HG03139 (cell line): Measurements from ENCODE around the gene ANKRD35.
A peak's percentile ranks its signal among the peaks of the same experiment; 100 is the strongest.

ENCODE experiments used
- ATAC-seq: cut with Tn5 transposase; IDR thresholded peaks from one replicate; pipeline ENCODE4 v1.9.1; 2021; ENCODE audit not compliant: unreplicated experiment

Gene ANKRD35

DNA sequence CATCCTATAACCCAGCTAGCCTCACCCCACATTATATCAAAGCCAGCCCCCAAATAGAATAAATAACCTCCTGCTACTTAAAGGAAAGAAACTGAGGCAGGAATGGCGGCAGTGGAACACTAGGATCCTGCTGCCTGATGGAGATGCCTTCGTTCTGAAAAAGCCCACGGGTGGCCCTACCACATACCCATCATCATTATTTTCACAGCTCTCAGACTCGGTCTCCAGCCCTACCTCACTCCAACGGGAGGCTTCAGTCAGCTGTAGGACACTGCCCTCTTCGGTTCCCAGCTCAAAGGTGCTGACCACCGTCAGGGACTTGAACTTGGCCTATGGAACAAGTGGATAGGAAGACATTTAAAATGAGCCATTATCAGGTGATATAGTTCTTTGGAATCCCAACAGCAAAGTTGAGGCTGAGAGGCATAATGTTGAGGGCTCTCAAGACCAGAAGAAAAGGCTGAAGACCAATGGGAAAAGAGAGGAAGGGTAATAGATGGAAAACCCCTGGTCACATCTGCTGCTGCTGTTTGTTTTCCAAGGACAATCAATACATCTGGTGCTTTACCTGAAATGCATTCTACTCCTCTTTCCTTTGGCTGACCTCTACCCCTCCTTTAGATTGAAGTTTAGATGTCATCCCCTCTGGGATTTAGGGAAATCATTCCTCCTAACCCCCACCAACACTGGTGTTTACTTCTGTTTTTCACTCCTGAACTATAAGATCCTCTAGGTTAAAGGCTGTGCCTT, 7.8 kb upstream of the ANKRD35 start:
- no peak for ATAC-seq

DNA sequence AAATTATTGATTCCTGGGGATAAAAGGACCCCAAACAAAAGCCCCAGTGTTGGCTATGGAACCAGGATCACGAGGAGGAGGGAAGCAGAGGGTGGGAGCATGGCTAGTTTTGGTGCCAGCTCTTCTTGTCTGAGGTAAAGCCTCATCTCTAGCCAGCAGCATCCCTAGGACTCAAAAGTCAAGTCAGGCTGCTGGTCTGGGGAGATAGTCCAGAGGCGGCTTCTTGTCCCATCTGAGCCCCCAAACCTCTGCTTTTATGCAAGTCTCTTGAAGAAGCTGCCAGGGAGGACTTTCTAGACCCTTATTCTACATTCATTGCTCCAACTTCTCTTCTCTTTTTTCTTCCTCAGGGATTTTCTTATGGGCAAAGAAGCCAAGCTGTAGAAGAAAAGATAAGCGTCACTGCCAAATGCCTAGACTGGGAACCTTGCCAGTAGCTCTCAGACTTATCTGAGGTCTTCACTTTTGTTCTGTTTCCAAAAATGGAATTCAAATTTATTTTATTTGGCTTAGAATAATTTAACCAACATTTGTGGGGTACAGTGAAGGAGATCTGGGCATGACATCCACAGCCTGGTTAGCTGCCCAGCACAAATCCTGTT, 6.9 kb upstream of the ANKRD35 start:
- ATAC-seq, result no peak

DNA sequence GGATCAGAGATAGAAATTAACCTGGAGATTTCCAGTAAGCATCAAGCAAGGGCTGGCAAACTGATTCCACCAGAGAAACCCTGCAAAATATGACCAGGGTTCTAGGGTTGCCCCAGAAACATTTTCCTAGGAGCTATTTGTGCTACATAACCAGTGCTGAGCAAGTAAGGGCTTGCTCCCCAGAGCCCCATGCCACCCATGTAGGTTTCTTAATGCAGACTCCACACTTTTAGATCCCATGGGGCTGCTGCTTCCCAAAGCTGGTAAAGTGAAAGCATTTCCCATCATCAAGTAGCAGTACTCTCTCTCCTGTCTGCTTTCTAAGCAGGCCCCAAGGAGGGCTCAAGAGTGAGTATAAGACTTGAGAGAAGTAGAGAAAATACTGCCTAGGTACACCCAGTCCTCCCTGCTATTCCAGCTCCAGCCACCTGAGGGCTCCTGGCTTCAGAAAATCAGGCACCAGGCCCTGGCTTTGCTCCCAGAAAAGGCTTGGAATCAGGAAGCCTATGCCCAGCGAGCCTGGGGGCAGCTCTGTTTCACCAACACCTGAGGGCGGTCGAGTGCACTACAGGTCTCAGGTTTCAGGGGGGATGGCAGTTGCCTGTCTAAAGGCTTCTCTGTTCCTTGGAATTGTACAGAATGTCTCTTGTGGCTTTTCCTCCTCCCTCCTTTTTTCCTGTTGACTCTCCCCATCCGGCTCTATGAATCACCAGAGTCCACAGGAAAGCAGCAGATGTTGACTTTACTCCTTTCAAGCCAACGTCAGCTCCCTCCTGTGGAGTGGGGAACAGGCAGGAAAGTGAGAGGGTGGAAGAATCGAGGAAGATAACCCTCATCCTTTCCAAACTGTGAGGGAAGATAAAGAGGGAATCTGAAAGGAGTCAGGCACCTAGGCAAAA, 6.2 kb upstream of the ANKRD35 start:
- no peak for ATAC-seq

DNA sequence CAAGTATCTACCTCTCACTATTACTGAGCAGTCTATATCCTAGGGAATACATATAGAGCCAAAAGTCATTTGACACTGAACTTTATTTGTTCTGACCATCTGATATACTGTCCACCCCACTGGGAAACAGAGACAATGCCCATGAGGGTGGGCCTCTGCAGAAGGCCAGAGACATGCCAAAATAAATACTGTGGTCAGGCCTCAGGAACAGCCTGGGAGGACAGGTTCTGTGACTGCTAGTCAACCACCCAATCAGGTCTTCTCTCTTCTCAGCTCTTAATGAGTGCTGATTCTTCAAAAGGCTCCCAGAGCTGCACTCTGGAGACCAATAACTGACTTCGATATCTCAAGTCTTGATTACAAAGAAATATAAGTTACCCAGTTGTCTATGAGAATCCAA, 5.5 kb upstream of the ANKRD35 start:
- ATAC-seq, result no peak

DNA sequence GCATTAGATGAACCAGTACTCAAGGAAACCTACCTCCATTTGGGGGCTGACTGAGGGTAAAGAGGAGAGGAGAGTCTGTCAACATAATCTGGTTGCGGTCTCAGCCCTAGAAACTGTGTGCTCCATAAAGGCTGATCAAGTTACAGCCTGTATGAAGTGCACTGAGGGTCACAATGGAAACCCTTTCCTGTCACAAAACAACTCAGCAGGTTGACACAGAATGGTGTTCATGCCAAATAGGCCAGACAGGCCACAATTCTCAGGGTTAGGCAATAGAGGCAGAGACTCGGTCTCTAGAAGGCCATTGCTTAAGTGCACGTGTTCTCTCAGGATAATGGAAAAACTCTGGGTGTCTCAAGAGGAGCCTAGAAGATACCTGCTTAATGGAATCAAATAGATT, 4.1 kb upstream of the ANKRD35 start:
- no peak for ATAC-seq

DNA sequence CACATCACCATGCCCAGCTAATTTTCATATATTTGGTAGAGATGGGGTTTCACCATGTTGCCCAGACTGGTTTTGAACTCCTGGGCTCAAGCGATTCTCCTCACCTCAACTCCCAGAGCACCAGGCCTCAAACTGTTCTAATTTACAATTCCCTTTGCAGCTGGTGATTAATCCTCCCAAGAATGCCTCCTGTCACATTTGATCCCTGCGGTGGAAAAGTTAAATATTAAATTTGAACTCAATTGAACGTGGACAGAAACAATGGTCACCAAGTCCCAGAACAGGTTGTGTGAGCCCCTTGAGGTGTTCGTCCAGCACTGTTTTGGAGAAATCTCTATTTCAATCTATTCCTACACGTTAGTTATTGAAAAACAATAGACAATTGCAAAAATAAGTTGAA, 2.0 kb upstream of the ANKRD35 start:
- no peak for ATAC-seq

DNA sequence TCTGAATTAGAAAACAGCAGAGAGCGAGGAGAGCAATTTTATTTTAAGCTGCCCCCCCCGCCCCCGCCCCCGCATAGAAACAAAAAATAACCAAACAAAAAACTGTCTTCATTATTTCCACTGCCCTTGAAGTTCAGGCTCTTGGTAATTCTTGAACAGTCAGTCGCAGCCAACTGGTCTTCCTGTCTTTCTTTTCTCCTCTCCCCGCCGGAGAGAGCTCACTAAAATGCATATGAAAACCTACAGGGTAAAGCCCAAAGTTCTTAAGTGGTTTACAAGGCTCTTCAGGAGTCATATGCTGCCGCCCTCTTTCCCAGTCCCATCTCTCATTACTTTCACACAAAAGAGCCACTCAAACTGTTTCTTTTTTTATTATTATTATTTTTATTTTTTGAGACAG, 1.1 kb upstream of the ANKRD35 start:
- no peak for ATAC-seq

DNA sequence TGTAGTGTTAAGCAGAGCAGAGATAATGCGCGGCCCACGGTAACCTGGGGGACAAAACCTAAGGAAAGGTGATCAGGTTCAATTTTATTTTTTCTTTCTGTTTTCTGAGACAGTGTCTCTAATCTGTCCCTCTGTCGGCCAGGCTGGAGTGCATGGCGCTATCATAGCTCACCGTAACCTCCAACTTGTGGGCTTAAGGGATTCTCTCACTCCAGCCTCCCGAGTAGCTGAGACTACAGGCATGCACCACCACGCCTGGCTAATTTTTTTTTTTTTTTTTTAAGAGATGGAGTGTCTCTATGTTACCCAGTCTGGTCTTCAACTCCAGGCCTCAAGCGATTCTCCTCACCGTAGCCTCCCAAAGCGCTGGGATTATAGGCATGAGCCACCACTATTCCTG, 724 bp upstream of the ANKRD35 start:
- ATAC-seq, result no peak

DNA sequence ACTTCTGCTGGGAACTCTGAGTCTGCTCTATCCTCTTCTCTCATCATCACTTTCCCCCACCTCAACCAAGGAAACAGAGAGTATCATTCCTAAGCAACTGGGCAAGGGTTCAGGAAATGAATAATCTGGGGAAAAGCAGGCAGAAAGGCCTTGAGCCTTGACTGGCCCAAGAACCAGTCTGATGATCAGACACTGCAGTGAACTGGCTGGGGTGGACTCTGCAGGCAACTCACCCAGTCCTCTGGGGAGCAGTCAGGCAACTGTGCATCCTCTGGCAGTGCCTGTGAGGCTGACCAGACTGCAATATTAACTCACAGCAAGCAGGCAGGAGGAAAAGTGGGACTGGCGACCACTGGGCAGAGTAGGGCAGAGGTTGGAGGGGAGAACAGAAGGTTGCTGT, 991 bp downstream of the ANKRD35 start:
- ATAC-seq, result no peak

DNA sequence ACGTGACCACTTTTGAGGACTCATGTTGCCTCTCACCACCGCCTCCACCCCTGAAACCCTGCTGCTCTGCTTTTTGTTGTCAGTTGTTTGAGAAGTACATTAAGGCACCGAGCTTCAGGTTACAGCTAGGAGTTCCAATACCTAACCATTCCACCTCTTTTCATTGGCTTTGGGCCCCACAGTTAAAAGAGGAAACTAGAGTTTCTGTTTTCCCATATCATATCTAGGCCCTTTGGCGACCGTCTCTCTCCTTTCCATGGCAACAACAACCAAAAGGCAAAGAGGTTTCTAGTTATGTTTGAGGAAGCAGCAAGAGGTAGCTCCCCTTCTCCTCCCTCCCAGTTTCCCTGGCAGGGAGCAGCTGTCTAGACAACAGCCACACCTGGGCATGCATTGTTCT, 5.9 kb downstream of the ANKRD35 start:
- ATAC-seq, result no peak

DNA sequence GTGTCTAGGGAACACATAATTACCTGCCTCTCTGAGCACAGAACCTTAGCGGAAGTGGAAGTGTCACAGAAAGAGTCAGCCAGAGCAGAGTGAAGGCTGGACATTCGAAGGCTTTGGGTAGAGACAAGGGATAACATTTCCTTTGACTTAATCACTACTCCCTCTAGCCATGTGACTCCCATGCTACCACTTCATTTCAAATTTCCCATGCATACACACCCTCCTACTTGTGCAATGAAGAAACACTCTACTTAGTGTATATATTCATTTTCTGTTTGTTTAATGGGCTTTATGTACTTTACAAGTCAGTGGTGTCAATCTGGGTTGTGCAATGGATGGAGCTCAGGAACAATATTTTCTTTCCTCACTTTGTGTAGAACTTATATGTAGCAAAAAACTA, 6.9 kb downstream of the ANKRD35 start:
- ATAC-seq, result no peak

DNA sequence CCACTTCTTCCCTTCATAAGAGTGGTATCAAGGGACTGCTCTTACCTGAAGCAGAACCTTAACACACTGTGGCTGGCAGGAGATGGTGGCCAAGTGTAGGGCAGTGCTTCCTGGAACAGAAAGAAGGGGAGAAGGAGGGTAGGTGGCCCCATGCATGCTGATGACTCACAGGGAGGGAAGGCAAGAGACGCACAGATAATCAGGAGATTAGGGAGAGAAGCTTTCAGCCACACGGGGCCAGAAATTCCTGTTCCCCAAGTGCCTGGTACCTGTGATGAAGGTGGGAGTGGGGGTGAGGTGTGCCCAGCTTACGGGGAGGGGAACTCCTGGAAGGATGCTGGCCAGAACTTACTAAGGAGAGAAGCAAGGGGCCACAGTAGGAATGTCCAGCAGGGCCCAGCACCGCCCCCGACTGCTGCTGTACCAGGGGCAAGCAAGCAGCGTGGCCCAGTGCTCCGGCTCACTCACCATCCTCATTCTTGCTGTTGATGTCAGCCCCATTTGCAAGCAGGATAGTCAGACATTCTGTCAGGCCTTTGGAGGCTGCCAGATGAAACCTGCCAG, 7.7 kb downstream of the ANKRD35 start:
- ATAC-seq, result no peak

DNA sequence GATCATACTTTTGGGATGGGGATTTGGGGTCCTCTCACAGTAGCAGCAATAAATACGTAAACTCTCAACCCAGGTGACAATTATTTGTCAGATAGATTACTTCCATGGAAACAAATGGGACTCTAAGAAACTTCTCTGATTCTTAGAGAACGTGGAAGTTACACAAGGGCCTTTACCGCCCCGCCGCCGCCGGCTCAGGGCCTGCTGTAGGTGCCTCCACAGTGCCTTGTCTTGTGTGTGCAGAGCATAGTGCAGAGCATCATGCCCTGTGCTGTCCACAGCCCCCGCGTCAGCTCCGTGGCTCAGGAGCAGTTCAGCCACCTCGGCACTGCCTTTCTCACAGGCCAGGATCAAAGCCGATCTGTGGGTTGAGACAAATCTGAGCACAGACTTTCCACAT, 11.0 kb downstream of the ANKRD35 start:
- no peak for ATAC-seq

DNA sequence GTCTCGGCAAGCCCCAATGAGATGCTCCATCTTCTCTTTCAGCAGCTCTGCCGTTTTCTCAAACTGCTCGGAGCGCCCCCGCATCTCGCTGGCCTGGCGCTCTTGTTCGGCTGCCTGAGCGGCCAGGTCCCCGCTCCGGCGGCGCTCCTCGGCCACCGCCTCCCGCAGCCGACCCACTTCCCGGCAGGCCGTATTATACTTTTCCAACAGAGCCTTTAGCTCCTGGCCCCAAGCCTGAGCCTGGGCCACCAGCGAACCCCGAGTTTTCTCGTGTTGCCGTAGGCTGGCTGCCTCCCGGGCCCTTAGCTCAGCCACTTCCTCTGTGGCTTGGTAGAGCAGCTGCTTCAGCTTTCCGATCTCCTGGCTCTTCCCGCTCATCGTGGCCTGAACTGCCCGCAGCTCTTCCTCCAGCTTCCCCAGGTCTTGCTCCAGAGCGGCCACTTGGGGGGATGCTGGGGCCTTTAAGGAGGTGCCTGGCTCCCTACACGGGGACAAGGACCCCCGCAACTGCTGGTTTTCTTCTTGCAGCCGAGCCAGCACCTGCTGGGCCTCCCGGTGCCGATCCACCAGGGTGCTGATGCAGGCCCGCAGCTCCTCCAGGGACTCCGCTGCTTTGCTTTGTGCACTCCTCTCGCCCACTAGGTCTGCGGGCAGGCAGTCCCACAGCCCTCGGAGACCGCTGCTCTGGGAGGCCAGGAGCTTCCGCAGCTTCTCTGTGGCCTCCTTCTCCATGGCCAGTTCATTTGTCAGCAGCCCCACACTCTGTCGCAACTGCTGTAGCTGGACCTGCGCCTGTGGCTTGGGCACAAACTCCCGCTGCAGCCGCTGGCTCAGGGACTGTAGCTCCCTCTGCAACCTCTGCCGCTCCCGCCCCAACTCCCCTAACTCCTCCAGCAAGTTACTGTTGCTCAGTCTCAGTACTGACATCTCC, 13.4 kb downstream of the ANKRD35 start:
- no peak for ATAC-seq

DNA sequence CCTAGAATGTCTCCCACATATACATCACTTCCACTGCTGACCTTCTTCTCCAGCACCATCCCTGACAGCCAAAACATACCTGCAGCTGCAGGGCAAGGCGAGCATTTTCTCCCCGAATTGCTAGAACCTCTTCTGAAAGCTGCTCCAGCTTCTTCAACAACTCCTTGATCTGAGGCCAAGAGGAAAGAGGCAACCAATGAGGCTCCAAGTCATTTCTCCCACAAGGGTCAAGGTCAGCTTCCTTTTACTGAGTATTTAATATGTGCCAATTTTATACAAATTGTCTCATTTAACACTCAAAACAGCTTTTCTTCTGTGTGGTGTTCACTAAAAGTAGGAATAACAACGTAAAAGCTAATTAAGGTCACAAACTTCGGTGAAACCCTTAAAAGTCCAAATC, 17.4 kb downstream of the ANKRD35 start:
- no peak for ATAC-seq

DNA sequence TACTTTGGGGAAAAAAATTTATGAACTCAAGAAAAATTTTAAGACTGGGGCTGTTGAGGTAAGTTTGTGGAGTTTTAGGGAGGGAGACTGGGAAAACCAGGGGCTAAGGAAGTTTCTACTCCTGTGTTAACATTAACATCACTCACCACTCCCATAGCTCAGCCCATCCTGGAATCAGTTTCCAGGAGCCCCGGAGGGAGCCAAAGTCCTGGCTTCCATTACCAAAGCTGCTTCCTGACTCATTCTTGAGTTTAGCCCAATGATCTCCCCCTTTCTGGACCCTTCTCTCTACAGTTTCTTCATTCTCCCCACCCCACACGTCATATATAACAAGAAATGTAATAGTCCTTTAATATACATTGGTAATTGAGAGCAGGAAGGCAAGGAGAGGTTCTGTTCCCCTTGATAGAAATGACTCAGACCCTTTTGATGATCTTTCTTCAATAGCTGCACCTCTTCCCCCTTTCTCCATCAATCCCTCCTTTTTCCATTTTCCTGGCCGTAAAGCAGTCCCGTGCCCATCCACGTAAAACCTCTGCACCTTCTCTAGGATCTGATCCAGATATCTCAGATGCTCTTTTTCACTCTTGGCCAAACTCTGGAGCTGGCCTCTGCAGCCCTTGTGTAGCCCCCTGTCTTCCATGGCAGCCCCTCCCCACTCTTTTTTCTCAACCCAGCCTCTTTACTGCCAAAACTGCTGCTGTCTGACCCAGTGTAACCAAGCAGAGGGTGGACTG, 22.2 kb downstream of the ANKRD35 start:
- no peak for ATAC-seq

DNA sequence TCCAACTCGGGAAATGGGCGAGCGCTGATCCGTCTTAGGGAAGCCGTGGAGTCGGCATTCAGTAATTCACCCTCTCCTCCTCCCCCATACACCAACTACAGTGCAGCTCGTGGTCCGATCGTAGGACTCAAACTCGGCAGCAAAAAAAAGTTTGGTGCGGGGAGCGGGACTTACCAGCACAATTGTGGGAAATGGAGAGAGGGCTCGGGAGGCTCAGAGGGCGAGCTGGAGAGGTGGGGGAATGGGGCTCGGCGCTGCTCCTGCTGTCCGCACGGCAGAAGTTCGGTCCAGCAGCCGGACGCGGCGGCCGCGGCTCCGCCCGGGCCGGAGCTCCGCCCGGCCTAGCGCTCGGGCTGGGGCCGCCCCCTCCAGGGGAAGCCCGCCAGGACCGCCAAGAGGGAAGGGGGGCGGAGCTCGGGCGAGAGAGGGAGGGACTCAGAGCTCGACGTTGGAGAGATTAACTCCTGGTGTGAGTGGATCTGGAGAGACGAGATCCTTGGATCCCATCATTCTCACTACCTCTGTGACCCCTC, 26.1 kb downstream of the ANKRD35 start:
- ATAC-seq, result peak; percentile 60

DNA sequence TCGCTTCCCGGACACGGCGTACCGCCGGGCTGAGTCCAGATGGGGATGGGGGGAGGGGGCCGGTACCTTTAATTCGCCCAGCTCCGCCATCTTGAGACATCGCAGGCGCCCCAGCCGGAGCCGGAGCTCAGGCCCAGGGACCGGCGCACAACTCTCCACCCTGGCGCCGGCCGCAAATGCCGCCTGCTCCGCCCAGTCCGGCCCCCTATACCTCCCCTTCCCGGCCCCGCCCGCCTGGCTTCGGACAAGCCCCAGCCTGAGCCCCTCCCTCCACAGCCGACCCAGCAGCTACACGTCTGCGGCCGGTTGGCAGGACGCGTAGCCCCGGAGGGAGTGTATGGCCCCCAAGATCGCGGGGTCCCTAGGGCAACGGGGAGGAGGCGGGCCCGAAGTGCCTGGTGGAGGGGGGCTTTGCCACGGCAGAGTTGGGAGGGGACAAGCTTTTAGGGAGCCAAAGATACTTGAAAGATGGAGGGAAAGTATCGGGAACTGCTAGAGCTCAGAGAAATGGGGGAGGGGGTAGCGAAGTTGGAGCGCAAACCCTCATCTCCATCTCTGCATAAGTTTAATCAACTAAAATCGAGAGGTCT, 26.7 kb downstream of the ANKRD35 start, which contains the start of gene PIAS3:
Gene PIAS3, minus strand, starts transcription at position 181 of the 590 bp plus-strand sequence. Its CDS starts 91 bp downstream, at position 90.
- peak; percentile 87 for ATAC-seq

DNA sequence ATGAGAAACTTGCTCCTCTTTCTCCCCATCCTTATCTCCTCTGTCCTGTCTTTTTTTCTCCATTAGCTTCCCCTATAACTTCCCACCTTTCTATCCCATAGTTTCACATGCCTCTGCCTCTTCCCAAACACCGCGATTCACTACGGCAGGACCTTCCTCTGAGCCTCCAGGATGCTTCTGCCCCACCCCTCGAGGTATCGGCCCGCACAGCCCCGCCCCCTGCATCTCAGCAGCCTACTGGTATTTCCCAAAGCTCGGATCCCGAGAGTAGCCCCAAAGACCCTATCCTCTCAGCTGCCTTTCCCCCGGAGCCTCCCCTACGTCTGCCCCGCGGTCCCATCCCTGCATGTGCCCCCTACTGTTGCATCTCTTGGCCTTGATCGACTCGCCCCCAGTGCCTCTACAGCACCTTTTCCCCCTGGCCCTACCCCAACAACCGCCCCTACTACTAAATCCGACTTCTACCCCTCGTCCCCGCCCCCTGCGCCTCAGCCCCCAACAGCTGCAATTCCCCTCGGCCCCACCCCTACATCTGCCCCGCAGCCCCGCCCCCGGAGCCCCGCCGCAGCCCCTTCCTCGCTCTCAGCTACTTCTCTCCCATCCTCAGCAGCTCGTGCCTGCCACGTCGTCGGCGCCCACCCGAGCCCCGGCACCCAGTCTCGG, 27.3 kb downstream of the ANKRD35 start:
- ATAC-seq, result no peak
